Fibroblast of pulmonary artery (primary cell): ENCODE measurements around the gene SYNE1.

Experiments used
- DNase-seq: peaks from one replicate; pipeline ENCODE4 v3.0.0-alpha.2; 2010; ENCODE audit warnings: low read depth
- H3K4me3 ChIP-seq: replicated peaks from 2 replicates; pipeline ENCODE4 v1.5.1; 2011; ENCODE audit warnings: low read depth, mild to moderate bottlenecking, control low read depth, low read length, moderate library complexity
- TF ChIP-seq, protein P1 (sequence below): IDR thresholded peaks from 2 replicates; pipeline ENCODE4 v1.5.1; 2011; ENCODE audit warnings: mild to moderate bottlenecking, control low read depth, low read length, inconsistent platforms; ENCODE audit errors: missing control alignments

Gene SYNE1

DNA sequence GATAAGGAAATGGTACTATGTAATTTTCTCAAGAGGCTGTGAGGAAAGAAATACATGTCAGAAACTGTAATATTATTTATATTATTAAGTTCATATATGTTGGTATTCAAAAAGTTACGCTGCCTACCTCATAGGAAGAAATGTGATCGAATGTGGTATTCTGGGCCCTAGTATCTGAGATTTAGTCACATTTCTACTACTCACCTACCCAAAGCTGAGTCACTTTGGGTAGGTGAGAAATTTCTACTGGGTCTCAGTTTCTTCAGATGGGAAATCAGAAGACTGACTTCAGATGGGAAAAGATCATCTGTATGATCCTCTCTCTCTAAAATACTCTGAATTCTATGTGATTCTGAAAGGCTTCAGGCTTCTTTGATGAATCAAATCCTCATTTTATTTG lies 411.0 kb downstream of the SYNE1 start:
- no peak overlapping the region for H3K4me3 ChIP-seq
- no peak for DNase-seq
- TF ChIP-seq, protein P1, sequence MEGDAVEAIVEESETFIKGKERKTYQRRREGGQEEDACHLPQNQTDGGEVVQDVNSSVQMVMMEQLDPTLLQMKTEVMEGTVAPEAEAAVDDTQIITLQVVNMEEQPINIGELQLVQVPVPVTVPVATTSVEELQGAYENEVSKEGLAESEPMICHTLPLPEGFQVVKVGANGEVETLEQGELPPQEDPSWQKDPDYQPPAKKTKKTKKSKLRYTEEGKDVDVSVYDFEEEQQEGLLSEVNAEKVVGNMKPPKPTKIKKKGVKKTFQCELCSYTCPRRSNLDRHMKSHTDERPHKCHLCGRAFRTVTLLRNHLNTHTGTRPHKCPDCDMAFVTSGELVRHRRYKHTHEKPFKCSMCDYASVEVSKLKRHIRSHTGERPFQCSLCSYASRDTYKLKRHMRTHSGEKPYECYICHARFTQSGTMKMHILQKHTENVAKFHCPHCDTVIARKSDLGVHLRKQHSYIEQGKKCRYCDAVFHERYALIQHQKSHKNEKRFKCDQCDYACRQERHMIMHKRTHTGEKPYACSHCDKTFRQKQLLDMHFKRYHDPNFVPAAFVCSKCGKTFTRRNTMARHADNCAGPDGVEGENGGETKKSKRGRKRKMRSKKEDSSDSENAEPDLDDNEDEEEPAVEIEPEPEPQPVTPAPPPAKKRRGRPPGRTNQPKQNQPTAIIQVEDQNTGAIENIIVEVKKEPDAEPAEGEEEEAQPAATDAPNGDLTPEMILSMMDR = no peak

DNA sequence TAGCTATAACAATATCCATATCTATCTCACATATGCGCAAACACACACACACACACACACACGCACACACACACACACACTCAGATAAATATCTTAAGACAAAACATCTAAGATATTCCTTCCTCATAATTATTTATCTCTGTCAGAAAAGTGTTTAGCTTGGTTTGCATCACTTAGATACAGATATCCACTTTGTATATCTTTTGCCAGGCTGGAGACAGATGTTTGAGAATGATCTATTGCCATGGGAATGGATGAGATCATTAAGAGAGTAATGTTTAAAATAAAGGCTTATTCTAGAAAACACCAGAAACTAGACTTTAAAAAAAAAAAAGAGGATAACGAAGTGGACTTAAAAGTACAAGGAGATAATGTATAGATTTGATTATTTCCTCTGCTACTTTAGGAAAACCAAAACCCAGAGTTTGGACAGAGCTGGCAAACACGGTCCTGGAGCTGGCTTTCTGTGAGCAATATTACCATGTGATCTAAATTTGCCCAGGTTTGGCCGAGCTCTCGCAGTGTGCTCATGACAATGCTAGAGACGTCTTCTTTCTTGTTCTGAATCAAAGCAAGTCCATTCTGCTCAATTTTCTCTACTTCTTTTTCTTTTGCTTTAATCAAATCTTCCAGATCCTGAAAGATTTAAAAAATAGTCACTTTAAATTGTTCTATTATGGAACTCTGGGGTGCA lies 411.8 kb downstream of the SYNE1 start:
- DNase-seq = no peak
- TF ChIP-seq, protein P1 = no peak
- no peak overlapping the region for H3K4me3 ChIP-seq

GRCh38 chr6:152223636-152224035 lies 413.5 kb downstream of the SYNE1 start:
- no peak for DNase-seq
- TF ChIP-seq, protein P1 = no peak
- H3K4me3 ChIP-seq = no peak overlapping the region

- TF ChIP-seq, protein P1 = no peak
- no peak overlapping the region for H3K4me3 ChIP-seq
These were observed 415.1 kb downstream of the SYNE1 start for GRCh38 chr6:152221806-152222628.

DNA sequence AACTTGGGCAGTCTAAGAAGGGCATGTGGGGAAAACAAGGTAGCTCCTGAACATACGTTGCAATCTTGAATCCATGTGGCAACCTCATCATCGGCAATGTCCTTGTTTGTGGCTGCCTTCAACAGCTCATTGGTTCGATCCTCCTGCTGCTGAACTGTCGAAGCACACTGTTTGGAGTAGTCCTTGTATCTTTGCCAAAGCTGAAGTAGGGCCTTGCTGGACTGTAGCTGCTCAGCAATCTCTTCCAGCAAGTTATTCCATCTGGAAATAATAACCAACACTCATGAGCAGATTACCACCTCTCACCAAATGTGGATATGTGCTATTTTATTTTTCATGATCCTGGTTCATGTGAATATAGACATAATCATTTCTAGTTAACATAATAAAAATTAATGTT lies 416.4 kb downstream of the SYNE1 start:
- DNase-seq = no peak
- TF ChIP-seq, protein P1 = no peak
- no peak overlapping the region for H3K4me3 ChIP-seq

More at GRCh38 chr6:152221806-152222628, 415.1 kb downstream of the SYNE1 start:
- DNase-seq = no peak

DNA sequence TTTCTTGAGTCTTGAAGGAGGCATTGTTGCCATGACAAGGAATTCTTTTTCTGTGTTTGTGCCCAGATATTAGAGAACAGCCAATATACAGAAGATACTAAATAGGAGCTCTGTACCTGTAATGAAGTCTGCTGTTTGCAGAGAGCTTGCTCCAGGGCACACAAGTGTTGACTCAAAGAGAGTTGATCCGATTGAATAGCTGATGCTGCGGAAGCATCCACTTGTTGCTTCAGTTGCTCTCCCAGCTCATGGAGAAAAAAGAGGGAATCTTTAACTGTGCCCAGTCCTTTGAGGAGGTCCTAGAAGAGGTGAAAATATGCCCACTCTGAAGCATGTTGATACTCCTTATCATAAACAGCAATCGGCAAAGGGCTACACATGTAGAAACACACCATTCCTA lies 418.3 kb downstream of the SYNE1 start:
- DNase-seq = no peak
- no peak overlapping the region for H3K4me3 ChIP-seq
- TF ChIP-seq, protein P1 = no peak
